ENCODE results near the gene CMTR1. TPM values are rescaled to one million over a fixed set of nuclear protein-coding genes. Genes with fewer than 3 reads are reported as not detected.

CMTR1 gene
- total RNA-seq, 1 donor from 2014 or later = 60.1 TPM

DNA sequence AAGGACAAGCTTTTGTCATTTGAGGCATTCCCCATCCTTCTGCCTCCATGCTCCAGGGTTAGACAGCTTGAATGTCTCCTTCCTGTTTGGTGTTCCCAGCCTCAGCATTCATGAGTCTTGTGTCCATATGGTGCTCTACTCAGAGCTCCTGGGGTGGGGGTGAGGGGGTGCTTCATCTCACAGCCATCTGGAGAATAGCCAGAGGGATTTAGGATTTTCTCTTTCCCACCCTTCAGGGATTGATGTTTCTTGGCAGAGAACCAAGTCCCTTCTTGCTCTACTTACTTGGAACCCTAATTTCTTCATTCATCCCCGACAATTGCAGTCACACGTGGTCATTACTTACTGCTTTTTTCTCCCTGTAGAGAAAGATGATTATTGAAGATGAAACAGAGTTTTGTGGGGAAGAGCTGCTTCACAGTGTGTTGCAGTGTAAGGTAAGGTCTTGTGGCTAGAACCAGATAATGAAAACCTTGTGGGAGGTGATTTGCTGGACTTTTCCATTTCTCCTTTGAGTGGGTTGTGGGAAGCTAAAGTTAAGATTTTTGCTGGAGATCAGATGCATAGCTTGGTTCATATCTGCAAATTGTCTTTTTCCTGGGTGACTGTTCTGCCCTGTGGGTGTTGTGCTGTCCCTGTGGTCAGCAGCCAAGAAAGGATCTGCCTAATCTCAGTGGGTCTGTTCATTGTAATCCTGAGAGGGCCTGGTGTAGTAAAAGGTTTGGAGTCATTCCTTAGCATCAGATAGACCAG, 18.6 kb downstream of the CMTR1 start:
- Mint-ChIP-seq H3K27ac (peak overlapping the region; percentile 44), H3K9me3 (no peaks in the 10 kb centered on the region), H3K4me1 (peaks cover 19% of the 10 kb centered on the region), H3K36me3 (peaks cover 43% of the 10 kb centered on the region), H3K27me3 (ENCODE audit: low read depth) (no peaks in the 10 kb centered on the region), H3K4me3 (no peak overlapping the region)
- TF ChIP-seq, protein P1, sequence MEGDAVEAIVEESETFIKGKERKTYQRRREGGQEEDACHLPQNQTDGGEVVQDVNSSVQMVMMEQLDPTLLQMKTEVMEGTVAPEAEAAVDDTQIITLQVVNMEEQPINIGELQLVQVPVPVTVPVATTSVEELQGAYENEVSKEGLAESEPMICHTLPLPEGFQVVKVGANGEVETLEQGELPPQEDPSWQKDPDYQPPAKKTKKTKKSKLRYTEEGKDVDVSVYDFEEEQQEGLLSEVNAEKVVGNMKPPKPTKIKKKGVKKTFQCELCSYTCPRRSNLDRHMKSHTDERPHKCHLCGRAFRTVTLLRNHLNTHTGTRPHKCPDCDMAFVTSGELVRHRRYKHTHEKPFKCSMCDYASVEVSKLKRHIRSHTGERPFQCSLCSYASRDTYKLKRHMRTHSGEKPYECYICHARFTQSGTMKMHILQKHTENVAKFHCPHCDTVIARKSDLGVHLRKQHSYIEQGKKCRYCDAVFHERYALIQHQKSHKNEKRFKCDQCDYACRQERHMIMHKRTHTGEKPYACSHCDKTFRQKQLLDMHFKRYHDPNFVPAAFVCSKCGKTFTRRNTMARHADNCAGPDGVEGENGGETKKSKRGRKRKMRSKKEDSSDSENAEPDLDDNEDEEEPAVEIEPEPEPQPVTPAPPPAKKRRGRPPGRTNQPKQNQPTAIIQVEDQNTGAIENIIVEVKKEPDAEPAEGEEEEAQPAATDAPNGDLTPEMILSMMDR (IDR thresholded peaks at IDR 0.05; ENCODE audit: unreplicated experiment) = no peak
- DNase-seq (ENCODE audit: low spot score in 2 of 2, unreplicated experiment in 2 of 2) = no peak

DNA sequence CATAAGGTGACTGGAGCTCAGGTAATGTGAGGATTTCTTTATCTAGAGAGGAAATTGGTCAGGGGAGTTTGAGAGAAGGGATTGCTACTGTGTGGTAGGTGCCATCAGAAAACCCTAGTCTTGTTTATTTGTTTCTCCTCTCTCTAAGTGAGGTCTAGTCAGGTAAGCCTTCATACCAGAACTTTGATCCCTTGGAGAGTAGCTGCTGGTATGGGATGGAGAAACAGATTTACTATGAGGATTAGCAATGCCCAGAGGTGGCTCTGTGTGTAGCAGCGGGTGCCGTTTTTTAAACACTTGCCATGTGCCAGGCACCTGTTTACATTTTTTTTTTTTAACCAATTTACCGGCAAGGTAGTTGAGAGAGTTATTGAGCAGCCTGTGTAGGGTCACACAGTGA, 19.5 kb downstream of the CMTR1 start:
- no peak for DNase-seq (ENCODE audit: low spot score in 2 of 2, unreplicated experiment in 2 of 2)
- TF ChIP-seq, protein P1 (IDR thresholded peaks at IDR 0.05; ENCODE audit: unreplicated experiment) = no peak
- Mint-ChIP-seq H3K9me3 (no peaks in the 10 kb centered on the region), H3K27ac (peak overlapping the region; percentile 4), H3K27me3 (ENCODE audit: low read depth) (no peaks in the 10 kb centered on the region), H3K4me3 (no peak overlapping the region), H3K4me1 (peaks cover 19% of the 10 kb centered on the region), H3K36me3 (peaks cover 43% of the 10 kb centered on the region)

DNA sequence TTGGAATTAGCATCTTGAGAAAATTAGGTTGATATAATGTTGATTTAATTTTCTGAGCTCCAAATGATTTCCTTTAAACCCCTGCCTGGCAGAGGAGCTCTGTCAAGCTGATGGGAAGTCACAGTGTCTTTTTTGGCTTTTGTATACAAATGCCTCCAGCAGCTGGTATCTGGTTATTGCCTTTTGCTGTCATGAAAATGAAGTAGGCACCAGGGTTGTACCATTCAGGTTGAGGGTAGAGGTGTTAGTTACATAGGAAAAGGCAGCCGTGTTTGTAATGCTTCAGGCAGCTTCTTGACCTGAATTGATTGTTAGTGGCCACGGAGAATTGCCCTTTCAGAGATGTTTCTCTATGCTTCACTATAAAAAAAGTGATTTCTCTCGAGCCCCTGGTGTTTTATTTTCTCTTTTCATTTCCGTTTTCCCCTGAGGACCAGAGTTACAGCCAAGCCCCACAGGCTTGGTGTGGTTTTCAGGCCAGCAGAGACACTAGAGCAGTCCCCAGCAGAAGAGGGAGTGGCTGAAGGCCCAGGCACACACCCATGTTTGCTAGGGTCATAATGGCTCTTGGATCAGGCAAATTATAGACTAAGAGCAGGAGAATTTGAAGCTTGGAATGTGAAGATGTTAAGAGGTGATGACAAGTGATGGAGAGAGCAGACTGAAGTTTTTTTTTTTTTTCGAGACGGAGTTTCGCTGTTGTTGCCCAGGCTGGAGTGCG, 21.6 kb downstream of the CMTR1 start:
- Mint-ChIP-seq H3K27ac (peak overlapping the region; percentile 43), H3K27me3 (ENCODE audit: low read depth) (no peaks in the 10 kb centered on the region), H3K9me3 (no peaks in the 10 kb centered on the region), H3K4me1 (peaks cover 19% of the 10 kb centered on the region), H3K36me3 (peaks cover 50% of the 10 kb centered on the region), H3K4me3 (no peak overlapping the region)
- TF ChIP-seq, protein P1 (IDR thresholded peaks at IDR 0.05; ENCODE audit: unreplicated experiment) = no peak
- no peak for DNase-seq (ENCODE audit: low spot score in 2 of 2, unreplicated experiment in 2 of 2)

DNA sequence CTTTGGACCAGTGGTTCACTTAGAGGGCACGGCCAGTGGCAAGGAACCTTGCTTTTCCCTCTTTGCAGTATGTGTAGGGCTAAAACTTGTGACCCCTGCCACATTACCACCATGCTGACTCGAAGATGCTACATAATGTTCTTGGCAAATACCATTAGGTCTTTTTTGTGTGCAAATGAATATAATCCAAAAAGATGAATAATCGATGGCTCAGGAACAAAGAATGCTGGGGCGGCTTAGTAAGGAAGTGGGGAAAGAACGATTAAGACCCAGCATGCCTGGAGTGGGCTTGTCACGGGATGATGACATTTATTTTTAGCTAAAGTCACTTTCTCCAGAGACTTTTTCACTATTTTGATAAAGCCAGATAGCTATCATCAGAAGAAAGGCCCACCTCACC, 23.1 kb downstream of the CMTR1 start:
- H3K36me3 Mint-ChIP-seq = peaks cover 50% of the 10 kb centered on the region
- H3K27me3 Mint-ChIP-seq (ENCODE audit: low read depth) = no peaks in the 10 kb centered on the region
- TF ChIP-seq, protein P1 (IDR thresholded peaks at IDR 0.05; ENCODE audit: unreplicated experiment) = no peak
- H3K4me1 Mint-ChIP-seq = peaks cover 19% of the 10 kb centered on the region
- no peaks in the 10 kb centered on the region for H3K9me3 Mint-ChIP-seq
- DNase-seq (ENCODE audit: low spot score in 2 of 2, unreplicated experiment in 2 of 2) = no peak
- no peak overlapping the region for H3K27ac Mint-ChIP-seq
- no peak overlapping the region for H3K4me3 Mint-ChIP-seq

DNA sequence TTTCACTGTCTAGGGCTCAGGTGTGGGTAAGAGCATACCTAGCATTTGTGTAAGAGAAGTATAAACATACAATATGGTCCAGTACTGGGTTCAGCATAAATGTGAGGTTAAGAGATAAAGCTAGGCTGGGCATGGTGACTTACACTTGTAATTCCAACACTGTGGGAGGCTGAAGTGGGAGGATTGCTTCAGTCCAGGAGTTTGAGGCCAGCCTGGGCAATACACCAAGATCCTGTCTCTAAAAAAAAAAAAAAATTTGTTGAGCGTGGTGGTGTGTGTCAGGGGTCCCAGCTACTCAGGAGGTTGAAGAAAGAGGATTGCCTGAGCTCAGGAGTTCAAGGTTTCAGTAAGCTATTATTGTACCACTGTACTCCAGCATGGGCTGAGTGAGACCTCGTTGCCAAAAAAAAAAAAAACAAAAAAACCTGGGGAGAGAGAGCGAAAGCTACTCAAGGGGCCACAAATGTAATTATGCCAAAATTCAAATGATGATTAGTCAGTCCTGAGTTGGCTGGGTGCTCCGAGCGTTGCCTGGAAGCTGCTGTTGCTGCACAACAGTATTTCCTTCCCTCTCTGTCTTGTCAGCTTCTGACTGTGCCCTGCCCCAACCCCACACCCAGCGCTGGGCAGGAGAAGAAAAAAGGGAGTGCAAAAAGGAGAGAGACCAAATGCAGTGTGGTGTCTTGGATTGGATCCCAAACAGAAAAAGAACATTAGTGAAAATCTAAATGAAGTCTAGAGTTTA, 24.0 kb downstream of the CMTR1 start:
- Mint-ChIP-seq H3K36me3 (peaks cover 54% of the 10 kb centered on the region), H3K9me3 (no peaks in the 10 kb centered on the region)

More for the DNA sequence above, 24.0 kb downstream of the CMTR1 start:
- H3K4me3 Mint-ChIP-seq = no peak overlapping the region
- DNase-seq (ENCODE audit: low spot score in 2 of 2, unreplicated experiment in 2 of 2) = no peak
- H3K27ac Mint-ChIP-seq = no peak overlapping the region
- H3K27me3 Mint-ChIP-seq (ENCODE audit: low read depth) = no peaks in the 10 kb centered on the region
- TF ChIP-seq, protein P1 (IDR thresholded peaks at IDR 0.05; ENCODE audit: unreplicated experiment) = no peak
- H3K4me1 Mint-ChIP-seq = peaks cover 11% of the 10 kb centered on the region

Data from mesothelial cell of epicardium (in vitro differentiated cells).